K562 (cell line): Measurements from ENCODE around the gene UBE2M. TPM values are rescaled to one million over a fixed set of nuclear protein-coding genes. Genes with fewer than 3 reads are reported as not detected.

Experiments used
- CBFA2T2 ChIP-seq: fragments of 450-650 bp; conservative IDR thresholded peaks from 2 replicates; pipeline ENCODE4 v1.6.1; 2017; ENCODE audit warnings: mild to moderate bottlenecking
- CCAR2 ChIP-seq: fragments of 200-400 bp; formaldehyde crosslinking; IDR thresholded peaks from 2 replicates; pipeline ENCODE4 v1.6.1; 2017; ENCODE audit warnings: mild to moderate bottlenecking, low read depth, low read length
- CEBPG ChIP-seq, 3 experiments: fragments of 200-800 bp in 1 of 3; sonication (Bioruptor generic) in 1 of 3; sonication (generic) in 1 of 3; formaldehyde crosslinking in 1 of 3; IDR thresholded peaks in 2 of 3; conservative IDR thresholded peaks in 1 of 3; 2 replicates each; pipeline versions ENCODE4 v1.6.1 to v1.8.0; 2016 to 2022; ENCODE audit warnings: missing compliant biosample characterization in 2 of 3, missing genetic modification characterization in 2 of 3, mild to moderate bottlenecking in 1 of 3, missing genetic modification reagents in 1 of 3
- CREB1 ChIP-seq, 2 experiments: sonication (generic) in 1 of 2; formaldehyde crosslinking in 1 of 2; IDR thresholded peaks; 2 replicates each; pipeline versions ENCODE4 v1.6.1 to v1.8.0; 2012 to 2022; ENCODE audit warnings: inconsistent platforms in 1 of 2, mild to moderate bottlenecking in 1 of 2, missing genetic modification reagents in 1 of 2, moderate library complexity in 1 of 2
- FOXJ3 ChIP-seq: sonication (generic); formaldehyde crosslinking; IDR thresholded peaks from 2 replicates; pipeline ENCODE4 v1.4.0; 2020; ENCODE audit warnings: mild to moderate bottlenecking, missing genetic modification reagents
- HDAC2 ChIP-seq: fragments of 450-650 bp; IDR thresholded peaks from 2 replicates; pipeline ENCODE4 v1.6.1; 2016; ENCODE audit warnings: mild to moderate bottlenecking
- ILK ChIP-seq: fragments of 450-650 bp; IDR thresholded peaks from 2 replicates; pipeline ENCODE4 v1.6.1; 2016; ENCODE audit warnings: missing genetic modification characterization, low read depth, mild to moderate bottlenecking, missing compliant biosample characterization, moderate library complexity, borderline replicate concordance
- KDM1A ChIP-seq, 2 experiments: fragments of 450-650 bp; IDR thresholded peaks; 2 replicates each; pipeline ENCODE4 v1.6.1; 2016; ENCODE audit warnings: mild to moderate bottlenecking in 2 of 2
- KLF16 ChIP-seq: IDR thresholded peaks from 2 replicates; pipeline ENCODE4 v1.6.1; 2016; ENCODE audit warnings: antibody characterized with exemption
- MTA2 ChIP-seq: fragments of 450-650 bp; IDR thresholded peaks from 2 replicates; pipeline ENCODE4 v1.6.1; 2016; ENCODE audit warnings: low read depth
- MYNN ChIP-seq, 2 experiments: sonication (generic); formaldehyde crosslinking in 1 of 2; IDR thresholded peaks; 2 replicates each; pipeline versions ENCODE4 v1.5.0 to v1.6.1; 2016 to 2020; ENCODE audit warnings: antibody characterized with exemption in 1 of 2, missing genetic modification reagents in 1 of 2
- NCOR1 ChIP-seq: fragments of 450-650 bp; IDR thresholded peaks from 2 replicates; pipeline ENCODE4 v1.6.1; 2016; ENCODE audit warnings: mild to moderate bottlenecking, moderate library complexity
- NFE2L1 ChIP-seq: fragments of 450-650 bp; IDR thresholded peaks from 2 replicates; pipeline ENCODE4 v1.6.1; 2016; ENCODE audit warnings: missing genetic modification characterization, low read depth, mild to moderate bottlenecking, missing compliant biosample characterization, moderate library complexity, borderline replicate concordance
- NFRKB ChIP-seq: fragments of 450-650 bp; IDR thresholded peaks from 2 replicates; pipeline ENCODE4 v1.6.1; 2016; ENCODE audit warnings: low read depth
- NR2C1 ChIP-seq, 2 experiments: fragments of 450-650 bp; IDR thresholded peaks; 2 replicates each; pipeline ENCODE4 v1.6.1; 2017; ENCODE audit warnings: mild to moderate bottlenecking in 2 of 2, antibody characterized with exemption in 1 of 2, inconsistent platforms in 1 of 2, missing compliant biosample characterization in 1 of 2, missing genetic modification characterization in 1 of 2
- NR2C2 ChIP-seq, 2 experiments: fragments of 200-800 bp in 1 of 2; sonication (Bioruptor generic) in 1 of 2; sonication (generic) in 1 of 2; formaldehyde crosslinking in 1 of 2; IDR thresholded peaks; 2 replicates each; pipeline versions ENCODE4 v1.6.1 to v1.8.0; 2016 to 2022; ENCODE audit warnings: mild to moderate bottlenecking in 1 of 2, missing compliant biosample characterization in 1 of 2, missing genetic modification characterization in 1 of 2, missing genetic modification reagents in 1 of 2
- POLR3A ChIP-seq: IDR thresholded peaks from 2 replicates; pipeline ENCODE4 v1.6.1; 2011; ENCODE audit warnings: borderline replicate concordance, mild to moderate bottlenecking, moderate library complexity; ENCODE audit not compliant: insufficient read length, insufficient read depth; ENCODE audit errors: extremely low read depth
- RBM25 ChIP-seq: fragments of 200-400 bp; formaldehyde crosslinking; IDR thresholded peaks from 2 replicates; pipeline ENCODE4 v1.6.1; 2018; ENCODE audit warnings: low read length, low read depth, moderate library complexity; ENCODE audit not compliant: severe bottlenecking
- RNF2 ChIP-seq: sonication (generic); IDR thresholded peaks from 2 replicates; pipeline ENCODE4 v1.6.1; 2016
- SUPT5H ChIP-seq: fragments of 450-650 bp; IDR thresholded peaks from 2 replicates; pipeline ENCODE4 v1.6.1; 2016
- TEAD2 ChIP-seq: fragments of 450-650 bp; IDR thresholded peaks from 2 replicates; pipeline ENCODE4 v1.6.1; 2016; ENCODE audit warnings: missing genetic modification characterization, control low read depth, missing compliant biosample characterization
- ZFP30 ChIP-seq: fragments of 250-450 bp; sonication (Bioruptor Pico); IDR thresholded peaks from 2 replicates; pipeline ENCODE4 v1.8.0; 2022; ENCODE audit warnings: moderate library complexity, mild to moderate bottlenecking, inconsistent platforms, borderline replicate concordance
- ZKSCAN3 ChIP-seq: fragments of 250-450 bp; sonication (Bioruptor Pico); IDR thresholded peaks from 2 replicates; pipeline ENCODE4 v1.4.0; 2020
- ZNF274 ChIP-seq: IDR thresholded peaks from 2 replicates; pipeline ENCODE4 v1.6.1; 2011; ENCODE audit warnings: low read depth, mild to moderate bottlenecking, low read length, moderate library complexity, borderline replicate concordance
- ZNF561 ChIP-seq: fragments of 450-650 bp; formaldehyde crosslinking; conservative IDR thresholded peaks from 2 replicates; pipeline ENCODE4 v1.4.0; 2020; ENCODE audit warnings: mild to moderate bottlenecking, moderate library complexity
- polyA plus RNA-seq, 8 experiments: library from polyadenylated mRNA; depleted of rRNA in 4 of 8; stranded (reverse) in 5 of 8; unstranded in 3 of 8; fragments of >200 nt; fragmentation: Nextera tagmentation in 2 of 8; fragmentation: Illumina TruSeq in 1 of 8; extraction: Ambion mirVana in 2 of 8; extraction: Trizol in 1 of 8; gene quantifications; 2 replicates each; pipeline versions ENCODE4 v1.2.1 to v1.2.3, GENCODE V29; 2011 to 2014; ENCODE audit warnings: inconsistent platforms in 1 of 8, missing spikeins in 1 of 8
- total RNA-seq, 7 experiments: library from RNA; depleted of rRNA in 6 of 7; stranded (reverse); fragments of >200 nt in 6 of 7; fragmentation: Illumina TruSeq in 2 of 7; extraction: Trizol in 2 of 7; gene quantifications; 2 replicates each; pipeline versions ENCODE4 v1.2.1 to v1.2.3, GENCODE V29; 2011 to 2021; ENCODE audit warnings: low replicate concordance in 1 of 7
- TF ChIP-seq, protein P1 (sequence below): sonication (generic); formaldehyde crosslinking; IDR thresholded peaks from 2 replicates; pipeline ENCODE4 v1.8.0; 2022; ENCODE audit warnings: mild to moderate bottlenecking, missing genetic modification reagents
- TF ChIP-seq, protein P2 (sequence below): fragments of 200-800 bp; sonication (Bioruptor generic); IDR thresholded peaks from 2 replicates; pipeline ENCODE4 v1.6.1; 2017; ENCODE audit warnings: missing genetic modification characterization, missing compliant biosample characterization

UBE2M gene
- total and polyA plus RNA-seq, 9 of the 15 experiments (the other 6 are each of a cell fraction or from before 2014, with no cell fraction given), result 0.92 to 163 (median 85.7) TPM

DNA sequence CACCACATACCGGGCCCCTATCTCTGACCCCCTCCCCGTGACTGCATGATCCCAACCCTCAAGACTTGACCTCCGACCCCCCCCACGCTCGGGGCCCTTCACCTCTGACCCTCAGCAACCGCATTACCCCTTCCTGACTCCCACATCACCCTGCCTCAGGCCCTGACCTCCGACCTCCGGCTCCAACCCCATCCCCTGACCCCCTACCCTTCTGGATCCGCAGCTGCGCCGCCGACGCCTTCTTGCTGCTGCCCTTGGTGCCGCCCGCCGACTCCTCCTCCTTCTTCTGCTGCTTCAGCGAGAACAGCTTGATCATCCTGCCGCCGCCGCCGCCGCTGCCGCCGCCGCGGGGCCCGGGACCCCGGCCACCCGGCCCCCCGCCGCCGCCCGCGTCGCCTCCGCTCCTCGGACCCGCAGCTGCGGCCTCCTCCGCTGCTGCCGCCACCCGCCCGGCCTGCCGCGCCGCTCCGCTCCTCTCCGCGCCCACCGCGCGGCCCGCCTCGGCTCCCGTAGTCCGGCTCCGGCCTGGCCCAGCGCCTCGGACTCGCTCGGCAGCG lies at the start of gene UBE2M (continued):
- no peak for TF ChIP-seq ZNF561 (CRISPR knock-in tag)
- no peak for TF ChIP-seq ZFP30 (CRISPR knock-in tag)
- TF ChIP-seq CBFA2T2, result peak; percentile 65
- no peak for TF ChIP-seq ILK (tag)
- TF ChIP-seq, protein P1, sequence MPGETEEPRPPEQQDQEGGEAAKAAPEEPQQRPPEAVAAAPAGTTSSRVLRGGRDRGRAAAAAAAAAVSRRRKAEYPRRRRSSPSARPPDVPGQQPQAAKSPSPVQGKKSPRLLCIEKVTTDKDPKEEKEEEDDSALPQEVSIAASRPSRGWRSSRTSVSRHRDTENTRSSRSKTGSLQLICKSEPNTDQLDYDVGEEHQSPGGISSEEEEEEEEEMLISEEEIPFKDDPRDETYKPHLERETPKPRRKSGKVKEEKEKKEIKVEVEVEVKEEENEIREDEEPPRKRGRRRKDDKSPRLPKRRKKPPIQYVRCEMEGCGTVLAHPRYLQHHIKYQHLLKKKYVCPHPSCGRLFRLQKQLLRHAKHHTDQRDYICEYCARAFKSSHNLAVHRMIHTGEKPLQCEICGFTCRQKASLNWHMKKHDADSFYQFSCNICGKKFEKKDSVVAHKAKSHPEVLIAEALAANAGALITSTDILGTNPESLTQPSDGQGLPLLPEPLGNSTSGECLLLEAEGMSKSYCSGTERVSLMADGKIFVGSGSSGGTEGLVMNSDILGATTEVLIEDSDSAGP (CRISPR knock-in tag), result no peak
- no peak for TF ChIP-seq ZKSCAN3 (CRISPR knock-in tag)
- peak; percentile 50; the same call in 1 of the 2 replicates for TF ChIP-seq NCOR1
- TF ChIP-seq POLR3A, result no peak
- no peak for TF ChIP-seq CCAR2
- TF ChIP-seq CREB1 (IDR thresholded peaks at IDR 0.05), result no peak
- no peak for TF ChIP-seq CREB1 (CRISPR knock-in tag; IDR thresholded peaks at IDR 0.05)
- TF ChIP-seq KLF16, result 0 out of 2 replicates have a peak, but pooled peaks have one; percentile 13
- TF ChIP-seq RBM25, result no peak
- TF ChIP-seq NFRKB, result peak; percentile 20; the same call in 1 of the 2 replicates
- no peak for TF ChIP-seq NFE2L1 (tag)
- no peak for TF ChIP-seq TEAD2 (tag)
- no peak for TF ChIP-seq RNF2
- TF ChIP-seq HDAC2, result peak; percentile 44; the same call in 1 of the 2 replicates
- peak; percentile 96 to 97 for TF ChIP-seq KDM1A (IDR thresholded peaks at IDR 0.05)
- TF ChIP-seq, protein P2, sequence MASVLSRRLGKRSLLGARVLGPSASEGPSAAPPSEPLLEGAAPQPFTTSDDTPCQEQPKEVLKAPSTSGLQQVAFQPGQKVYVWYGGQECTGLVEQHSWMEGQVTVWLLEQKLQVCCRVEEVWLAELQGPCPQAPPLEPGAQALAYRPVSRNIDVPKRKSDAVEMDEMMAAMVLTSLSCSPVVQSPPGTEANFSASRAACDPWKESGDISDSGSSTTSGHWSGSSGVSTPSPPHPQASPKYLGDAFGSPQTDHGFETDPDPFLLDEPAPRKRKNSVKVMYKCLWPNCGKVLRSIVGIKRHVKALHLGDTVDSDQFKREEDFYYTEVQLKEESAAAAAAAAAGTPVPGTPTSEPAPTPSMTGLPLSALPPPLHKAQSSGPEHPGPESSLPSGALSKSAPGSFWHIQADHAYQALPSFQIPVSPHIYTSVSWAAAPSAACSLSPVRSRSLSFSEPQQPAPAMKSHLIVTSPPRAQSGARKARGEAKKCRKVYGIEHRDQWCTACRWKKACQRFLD (CRISPR knock-in tag), result no peak
- no peak for TF ChIP-seq MYNN (IDR thresholded peaks at IDR 0.05)
- TF ChIP-seq MYNN (CRISPR knock-in tag; IDR thresholded peaks at IDR 0.05), result no peak
- TF ChIP-seq CEBPG (CRISPR knock-in tag; IDR thresholded peaks at IDR 0.05), result no peak
- TF ChIP-seq CEBPG (tag; conservative IDR thresholded peaks at IDR 0.05 in 1 of 2, IDR thresholded peaks at IDR 0.05 in 1 of 2), result no peak
- peak; percentile 50 for TF ChIP-seq MTA2
- peak; percentile 90 for TF ChIP-seq NR2C2 (CRISPR knock-in tag; IDR thresholded peaks at IDR 0.05)
- TF ChIP-seq NR2C2 (tag; IDR thresholded peaks at IDR 0.05), result peak; percentile 97
- no peak for TF ChIP-seq ZNF274
- TF ChIP-seq FOXJ3 (CRISPR knock-in tag), result no peak
- TF ChIP-seq SUPT5H, result no peak
- peak; percentile 96 for TF ChIP-seq NR2C1 (IDR thresholded peaks at IDR 0.05)
- peak; percentile 97 for TF ChIP-seq NR2C1 (tag; IDR thresholded peaks at IDR 0.05)
